GM12891 (cell line): ENCODE data around the gene LOC101059915.

Experiments
- POLR2A ChIP-seq: IDR thresholded peaks from 2 replicates; pipeline ENCODE4 v1.6.1; 2011; ENCODE audit warnings: low read depth, low read length, control low read depth
- POLR2AphosphoS5 ChIP-seq: IDR thresholded peaks from 2 replicates; pipeline ENCODE4 v1.6.1; 2011; ENCODE audit warnings: low read depth, low read length, control low read depth
- TAF1 ChIP-seq: IDR thresholded peaks from 2 replicates; pipeline ENCODE4 v1.6.1; 2011; ENCODE audit warnings: low read depth, low read length, control low read depth

DNA sequence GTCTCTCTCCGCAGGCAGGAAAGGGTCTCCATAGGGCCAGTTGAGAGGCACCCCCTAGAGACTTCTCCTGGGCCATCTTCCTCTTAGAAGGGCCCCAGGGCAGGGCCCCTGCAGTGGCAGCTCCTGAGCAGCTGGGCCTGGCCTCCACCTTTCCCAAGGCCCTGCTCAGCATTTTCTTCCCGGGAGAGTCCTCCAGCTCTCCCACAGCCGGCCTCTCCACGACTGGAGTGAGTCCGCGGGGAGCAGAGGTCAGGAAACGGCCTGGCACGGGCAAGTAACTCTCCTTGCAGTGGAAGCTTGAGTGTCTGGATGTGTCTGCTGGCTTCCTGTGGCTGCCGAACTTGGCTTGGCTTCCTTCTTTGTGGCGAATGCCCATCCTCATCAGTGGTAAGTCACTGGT is 1.6 kb upstream of the LOC101059915 start:
- no peak for TF ChIP-seq POLR2AphosphoS5
- TF ChIP-seq TAF1, result no peak
- TF ChIP-seq POLR2A, result no peak
